Measurements from ENCODE around the gene TTF2.

DNA sequence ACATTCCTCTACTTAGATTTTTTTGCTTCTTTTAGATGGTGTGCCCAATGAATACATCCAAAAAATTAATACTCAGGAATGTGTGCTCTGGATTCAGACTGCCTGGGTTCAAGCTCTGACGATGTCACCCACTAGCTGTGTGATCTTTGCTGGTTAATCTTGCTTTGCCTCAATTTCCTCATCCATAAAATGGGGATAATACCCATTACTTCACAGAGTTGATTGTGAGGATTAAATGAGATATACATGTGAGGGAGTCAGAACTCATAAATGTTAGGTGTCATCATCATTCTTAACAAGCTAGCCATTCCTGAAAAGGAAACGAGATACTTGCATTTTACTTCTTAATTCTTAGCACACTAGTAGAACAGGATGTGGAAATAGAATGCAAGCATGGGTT is 12.9 kb upstream of the TTF2 start:
- TF ChIP-seq, protein P1, sequence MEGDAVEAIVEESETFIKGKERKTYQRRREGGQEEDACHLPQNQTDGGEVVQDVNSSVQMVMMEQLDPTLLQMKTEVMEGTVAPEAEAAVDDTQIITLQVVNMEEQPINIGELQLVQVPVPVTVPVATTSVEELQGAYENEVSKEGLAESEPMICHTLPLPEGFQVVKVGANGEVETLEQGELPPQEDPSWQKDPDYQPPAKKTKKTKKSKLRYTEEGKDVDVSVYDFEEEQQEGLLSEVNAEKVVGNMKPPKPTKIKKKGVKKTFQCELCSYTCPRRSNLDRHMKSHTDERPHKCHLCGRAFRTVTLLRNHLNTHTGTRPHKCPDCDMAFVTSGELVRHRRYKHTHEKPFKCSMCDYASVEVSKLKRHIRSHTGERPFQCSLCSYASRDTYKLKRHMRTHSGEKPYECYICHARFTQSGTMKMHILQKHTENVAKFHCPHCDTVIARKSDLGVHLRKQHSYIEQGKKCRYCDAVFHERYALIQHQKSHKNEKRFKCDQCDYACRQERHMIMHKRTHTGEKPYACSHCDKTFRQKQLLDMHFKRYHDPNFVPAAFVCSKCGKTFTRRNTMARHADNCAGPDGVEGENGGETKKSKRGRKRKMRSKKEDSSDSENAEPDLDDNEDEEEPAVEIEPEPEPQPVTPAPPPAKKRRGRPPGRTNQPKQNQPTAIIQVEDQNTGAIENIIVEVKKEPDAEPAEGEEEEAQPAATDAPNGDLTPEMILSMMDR (conservative IDR thresholded peaks at IDR 0.05) = no peak
- no peak for TF ChIP-seq ZFX (IDR thresholded peaks at IDR 0.05)
